PC-3 (cell line): ENCODE results near the gene RYR2. TPM values are rescaled to one million over a fixed set of nuclear protein-coding genes. Genes with fewer than 3 reads are reported as not detected.

Source experiments
- ATAC-seq: fragments of 200-7000 bp; cut with Tn5 transposase; 2 replicates; pipeline ENCODE4 v1.9.1; 2020; ENCODE audit warnings: mild to moderate bottlenecking, moderate library complexity
- BruUV-seq: library from RNA; stranded (reverse); fragments of 400-500 nt; replicated peaks from 2 replicates; lab custom pipeline; 2021; lab: Mats Ljungman, UMichigan
- CTCF ChIA-PET: fragments of 300-600 bp; sonication (Branson Sonifier 250); formaldehyde crosslinking; loops from one replicate; lab custom pipeline; 2022; ENCODE audit warnings: antibody characterized with exemption; lab: Charles Lee
- POLR2A ChIA-PET: fragments of 300-600 bp; sonication (Branson Sonifier 250); formaldehyde crosslinking; loops from one replicate; lab custom pipeline; 2022; ENCODE audit warnings: antibody characterized with exemption; ENCODE audit not compliant: unreplicated experiment; lab: Charles Lee
- DNase-seq: peaks from one replicate; pipeline ENCODE4 v3.0.0-alpha.2; 2015
- H2AFZ ChIP-seq: fragments of 300-600 bp; sonication (generic); 2 replicates; pipeline ENCODE4 v1.6.0; 2016; ENCODE audit warnings: antibody characterized with exemption, low read length
- H3F3A ChIP-seq: fragments of 300-600 bp; sonication (generic); one replicate; pipeline ENCODE4 v1.6.0; 2017; ENCODE audit warnings: antibody characterized with exemption, low read length, control low read depth, mild to moderate bottlenecking; ENCODE audit not compliant: unreplicated experiment
- H3K27ac ChIP-seq: fragments of 300-600 bp; sonication (generic); 2 replicates; pipeline ENCODE4 v1.5.1; 2016; ENCODE audit warnings: mild to moderate bottlenecking, low read length
- H3K27me3 ChIP-seq: fragments of 300-600 bp; sonication (generic); 2 replicates; pipeline ENCODE4 v1.6.1; 2016; ENCODE audit warnings: low read length, mixed read lengths
- H3K36me3 ChIP-seq: fragments of 300-600 bp; sonication (generic); 2 replicates; pipeline ENCODE4 v1.6.1; 2016; ENCODE audit warnings: low read depth, mixed run types, low read length, mixed read lengths
- H3K4me1 ChIP-seq: fragments of 300-600 bp; sonication (generic); 2 replicates; pipeline ENCODE4 v1.5.1; 2016; ENCODE audit warnings: low read length; ENCODE audit not compliant: insufficient read depth
- H3K4me2 ChIP-seq: fragments of 300-600 bp; sonication (generic); 2 replicates; pipeline ENCODE4 v1.6.0; 2016; ENCODE audit warnings: low read length
- H3K4me3 ChIP-seq: fragments of 300-600 bp; sonication (generic); 2 replicates; pipeline ENCODE4 v1.5.1; 2016; ENCODE audit warnings: mild to moderate bottlenecking, low read length, mixed read lengths
- H3K79me2 ChIP-seq: fragments of 300-600 bp; sonication (generic); 2 replicates; pipeline ENCODE4 v1.6.1; 2017; ENCODE audit warnings: low read length, mixed read lengths
- H3K9ac ChIP-seq: fragments of 300-600 bp; sonication (generic); 2 replicates; pipeline ENCODE4 v1.6.0; 2016; ENCODE audit warnings: mild to moderate bottlenecking, low read length
- H3K9me2 ChIP-seq: fragments of 300-600 bp; sonication (generic); replicated peaks from 2 replicates; pipeline ENCODE4 v1.6.1; 2016; ENCODE audit warnings: mixed run types, low read length, mixed read lengths
- H3K9me3 ChIP-seq: fragments of 300-600 bp; sonication (generic); 2 replicates; pipeline ENCODE4 v1.6.1; 2016; ENCODE audit warnings: low read length, mixed read lengths
- H4K20me1 ChIP-seq: fragments of 300-600 bp; sonication (generic); 2 replicates; pipeline ENCODE4 v1.6.1; 2016; ENCODE audit warnings: low read length, mixed read lengths
- CTCF ChIP-seq: fragments of 300-600 bp; sonication (generic); conservative IDR thresholded peaks from 2 replicates; pipeline ENCODE4 v1.5.1; 2017; ENCODE audit warnings: antibody characterized with exemption, low read depth, mild to moderate bottlenecking, low read length
- EZH2 ChIP-seq: fragments of 300-600 bp; sonication (generic); IDR thresholded peaks from one replicate; pipeline ENCODE4 v1.6.1; 2017; ENCODE audit warnings: antibody characterized with exemption, mild to moderate bottlenecking, low read length; ENCODE audit not compliant: unreplicated experiment
- EZH2phosphoT487 ChIP-seq: fragments of 300-600 bp; sonication (generic); IDR thresholded peaks from 2 replicates; pipeline ENCODE4 v1.6.1; 2018; ENCODE audit warnings: mild to moderate bottlenecking, antibody characterized with exemption, low read length, borderline replicate concordance
- intact Hi-C: fragments of 100-400 bp; cut with micrococcal nuclease; formaldehyde crosslinking; loops from 2 replicates; pipeline ENCODE4 v1.9.0; 2023
- total RNA-seq: library from RNA; depleted of rRNA; stranded (reverse); fragments of >200 nt; gene quantifications from 2 replicates; pipeline ENCODE4 v1.2.3, GENCODE V29; 2014

RYR2 gene
- total RNA-seq, 1 experiment from 2014 or later = not detected

DNA sequence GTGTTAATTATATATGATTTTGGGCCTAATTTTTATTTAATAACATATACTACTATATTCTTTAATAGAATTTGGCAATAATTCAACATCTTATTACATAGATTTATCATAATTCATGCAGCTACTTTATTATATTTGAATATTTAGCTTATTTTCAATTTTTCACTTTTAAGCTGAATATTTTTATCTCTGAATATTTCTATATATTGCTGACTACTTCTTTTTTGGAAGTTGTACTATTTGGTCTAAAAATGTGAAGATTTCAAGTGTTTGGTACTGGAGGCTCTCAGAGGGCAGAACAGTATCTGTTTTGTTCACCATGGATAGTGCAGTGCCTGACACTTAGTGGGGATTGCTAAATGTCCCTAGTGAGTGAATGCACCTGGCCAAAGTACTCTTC lies 389.5 kb downstream of the RYR2 start:
- intact Hi-C loops = no loop called here
- no peak overlapping the region for H3K4me2 ChIP-seq
- no peak overlapping the region for H2AFZ ChIP-seq
- H3K9ac ChIP-seq = no peak overlapping the region
- DNase-seq (no peak), ATAC-seq (no peak)
- ChIA-PET CTCF (no interaction called here), POLR2A (no interaction called here)
- no peaks in the 10 kb centered on the region for H3F3A ChIP-seq
- no peaks in the 10 kb centered on the region for H3K9me2 ChIP-seq
- no peaks in the 10 kb centered on the region for H3K36me3 ChIP-seq
- no peaks in the 10 kb centered on the region for H3K9me3 ChIP-seq
- no TSS peak for BruUV-seq
- no peak overlapping the region for H3K4me3 ChIP-seq
- no peaks in the 10 kb centered on the region for H4K20me1 ChIP-seq
- H3K27ac ChIP-seq = no peak overlapping the region
- no peak for TF ChIP-seq EZH2
- TF ChIP-seq EZH2phosphoT487 = no peak
- no peak for TF ChIP-seq CTCF
- no peaks in the 10 kb centered on the region for H3K4me1 ChIP-seq
- no peaks in the 10 kb centered on the region for H3K79me2 ChIP-seq
- H3K27me3 ChIP-seq = no peaks in the 10 kb centered on the region

- intact Hi-C loops = no loop called here
- Histone ChIP-seq H3K27ac (no peak overlapping the region), H2AFZ (no peak overlapping the region), H3K27me3 (no peaks in the 10 kb centered on the region), H3K4me2 (no peak overlapping the region), H3K36me3 (no peaks in the 10 kb centered on the region), H3K9me3 (no peaks in the 10 kb centered on the region), H4K20me1 (no peaks in the 10 kb centered on the region), H3K4me3 (no peak overlapping the region), H3K79me2 (no peaks in the 10 kb centered on the region), H3K9ac (no peak overlapping the region), H3K9me2 (no peaks in the 10 kb centered on the region), H3K4me1 (no peaks in the 10 kb centered on the region), H3F3A (no peaks in the 10 kb centered on the region)
- ChIA-PET CTCF (no interaction called here), POLR2A (no interaction called here)
- ATAC-seq (no peak), DNase-seq (no peak)
- no TSS peak for BruUV-seq
- TF ChIP-seq EZH2 = no peak
- TF ChIP-seq EZH2phosphoT487 = no peak
- no peak for TF ChIP-seq CTCF
These were observed 398.4 kb downstream of the RYR2 start for GRCh38 chr1:237440346-237440745.

DNA sequence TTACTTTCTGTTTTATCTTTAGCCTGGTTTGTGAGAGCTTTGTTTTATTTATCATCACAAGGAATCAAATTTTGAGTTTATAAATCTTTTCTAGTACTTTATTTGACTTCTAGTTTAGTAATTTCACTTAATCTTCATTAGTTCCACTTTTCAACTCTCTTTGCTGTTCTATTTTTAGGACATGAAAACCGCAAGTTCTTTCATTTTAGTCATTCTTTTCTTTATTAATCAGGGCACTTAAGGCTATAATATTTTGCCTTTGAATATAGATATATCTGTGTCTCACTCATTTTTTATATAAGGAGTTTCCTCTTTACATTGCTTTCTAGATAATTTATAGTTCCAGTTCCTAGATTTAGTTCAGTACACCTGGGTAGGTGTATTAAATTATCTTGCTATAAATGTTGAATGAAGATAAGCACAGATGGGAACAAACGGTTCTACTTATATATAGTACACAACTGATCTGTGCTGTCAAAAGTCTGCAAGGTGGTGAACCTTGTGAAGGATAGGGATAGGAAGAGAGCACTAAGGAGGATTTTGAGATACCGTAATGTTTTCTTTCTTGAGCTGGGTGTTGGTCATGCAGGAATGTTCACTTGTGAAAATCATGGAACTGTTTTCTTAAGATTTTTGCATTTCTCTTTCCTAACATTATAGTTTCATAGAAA lies 402.3 kb downstream of the RYR2 start:
- Histone ChIP-seq H3K4me2 (no peak overlapping the region), H3F3A (no peaks in the 10 kb centered on the region), H3K4me3 (no peak overlapping the region), H3K4me1 (no peaks in the 10 kb centered on the region), H3K27ac (no peak overlapping the region), H4K20me1 (no peaks in the 10 kb centered on the region), H3K9me3 (no peaks in the 10 kb centered on the region), H3K79me2 (no peaks in the 10 kb centered on the region), H3K9me2 (no peaks in the 10 kb centered on the region), H3K27me3 (no peaks in the 10 kb centered on the region; the same call in 1 of the 2 replicates), H2AFZ (no peak overlapping the region), H3K9ac (no peak overlapping the region), H3K36me3 (no peaks in the 10 kb centered on the region)
- ChIA-PET POLR2A (no interaction called here), CTCF (no interaction called here)
- no peak for DNase-seq
- intact Hi-C loops = no loop called here
- TF ChIP-seq EZH2 (no peak), CTCF (no peak), EZH2phosphoT487 (no peak)
- no peak for ATAC-seq
- no TSS peak for BruUV-seq
